GM12872 (cell line): Measurements from ENCODE around the gene HYDIN.

Source experiments
- TF ChIP-seq, protein P1 (sequence below): IDR thresholded peaks from 3 replicates; pipeline ENCODE4 v1.5.1; 2011; ENCODE audit warnings: low read depth, mild to moderate bottlenecking, low read length, moderate library complexity; ENCODE audit not compliant: insufficient read depth

HYDIN gene

DNA sequence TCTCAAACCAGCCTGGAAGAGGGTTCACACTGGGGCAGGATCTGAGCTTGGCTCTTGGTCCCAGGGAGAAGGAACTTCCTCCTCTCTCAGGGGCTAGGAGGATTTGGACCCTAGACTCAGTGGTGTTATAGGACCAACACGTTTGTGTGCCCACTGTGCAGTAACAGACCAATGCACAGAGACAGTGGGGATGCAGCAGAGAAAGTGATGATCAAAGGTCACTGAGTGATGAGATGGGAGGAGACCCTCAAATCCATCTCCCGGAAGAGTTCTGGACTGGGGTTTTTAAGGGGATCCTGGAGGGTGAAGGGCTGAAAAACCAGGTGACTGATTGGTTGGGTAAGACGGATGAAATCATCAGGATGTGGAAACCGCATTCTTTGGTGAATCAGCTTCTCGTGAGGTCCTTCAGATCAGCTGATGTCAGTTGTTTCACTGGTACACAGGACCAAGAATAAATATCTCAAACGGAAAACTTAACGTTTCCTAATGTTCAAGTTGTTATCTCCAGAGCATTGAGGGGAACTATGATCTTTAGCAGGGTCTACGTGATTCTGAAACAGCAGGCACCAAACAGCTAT lies 426.3 kb downstream of the HYDIN start:
- TF ChIP-seq, protein P1, sequence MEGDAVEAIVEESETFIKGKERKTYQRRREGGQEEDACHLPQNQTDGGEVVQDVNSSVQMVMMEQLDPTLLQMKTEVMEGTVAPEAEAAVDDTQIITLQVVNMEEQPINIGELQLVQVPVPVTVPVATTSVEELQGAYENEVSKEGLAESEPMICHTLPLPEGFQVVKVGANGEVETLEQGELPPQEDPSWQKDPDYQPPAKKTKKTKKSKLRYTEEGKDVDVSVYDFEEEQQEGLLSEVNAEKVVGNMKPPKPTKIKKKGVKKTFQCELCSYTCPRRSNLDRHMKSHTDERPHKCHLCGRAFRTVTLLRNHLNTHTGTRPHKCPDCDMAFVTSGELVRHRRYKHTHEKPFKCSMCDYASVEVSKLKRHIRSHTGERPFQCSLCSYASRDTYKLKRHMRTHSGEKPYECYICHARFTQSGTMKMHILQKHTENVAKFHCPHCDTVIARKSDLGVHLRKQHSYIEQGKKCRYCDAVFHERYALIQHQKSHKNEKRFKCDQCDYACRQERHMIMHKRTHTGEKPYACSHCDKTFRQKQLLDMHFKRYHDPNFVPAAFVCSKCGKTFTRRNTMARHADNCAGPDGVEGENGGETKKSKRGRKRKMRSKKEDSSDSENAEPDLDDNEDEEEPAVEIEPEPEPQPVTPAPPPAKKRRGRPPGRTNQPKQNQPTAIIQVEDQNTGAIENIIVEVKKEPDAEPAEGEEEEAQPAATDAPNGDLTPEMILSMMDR, result no peak

DNA sequence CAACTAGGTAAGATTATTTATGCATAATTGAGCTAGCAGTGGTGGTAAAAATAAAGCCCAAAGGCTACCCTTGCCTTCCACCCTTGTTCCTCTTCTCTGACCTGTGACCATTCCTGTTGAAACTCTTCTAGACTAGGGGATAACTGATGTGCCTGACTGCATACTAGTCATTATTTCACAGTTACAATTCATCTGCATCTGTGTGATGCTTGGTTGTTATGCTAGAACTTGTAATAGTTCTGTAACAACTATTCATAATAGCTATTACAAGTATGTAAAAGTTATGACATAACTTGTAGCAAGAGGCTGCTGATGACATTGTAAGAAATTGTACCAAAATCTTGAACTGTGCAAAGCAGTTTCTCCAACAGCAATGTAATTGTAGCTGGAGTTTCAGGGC lies 427.2 kb downstream of the HYDIN start:
- TF ChIP-seq, protein P1, result no peak

DNA sequence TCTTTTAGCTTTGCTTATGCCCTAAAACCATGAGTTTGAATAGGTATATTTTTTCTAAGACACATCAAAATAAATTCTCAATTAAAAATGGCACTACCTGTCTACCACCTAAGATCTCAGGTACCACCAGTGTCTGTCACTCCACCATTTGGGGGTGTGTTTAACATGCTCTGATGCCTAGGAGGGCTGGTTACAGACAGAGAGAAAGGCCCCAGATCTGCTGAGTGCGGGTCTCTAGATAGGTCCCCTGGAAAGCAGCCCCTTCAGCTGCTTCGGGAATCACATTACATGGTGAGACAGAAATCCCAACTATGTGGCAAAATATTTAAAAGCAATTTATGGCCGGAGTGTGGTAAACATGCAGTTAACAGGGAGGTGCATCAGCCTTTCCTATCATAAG lies 428.9 kb downstream of the HYDIN start:
- TF ChIP-seq, protein P1, result no peak

DNA sequence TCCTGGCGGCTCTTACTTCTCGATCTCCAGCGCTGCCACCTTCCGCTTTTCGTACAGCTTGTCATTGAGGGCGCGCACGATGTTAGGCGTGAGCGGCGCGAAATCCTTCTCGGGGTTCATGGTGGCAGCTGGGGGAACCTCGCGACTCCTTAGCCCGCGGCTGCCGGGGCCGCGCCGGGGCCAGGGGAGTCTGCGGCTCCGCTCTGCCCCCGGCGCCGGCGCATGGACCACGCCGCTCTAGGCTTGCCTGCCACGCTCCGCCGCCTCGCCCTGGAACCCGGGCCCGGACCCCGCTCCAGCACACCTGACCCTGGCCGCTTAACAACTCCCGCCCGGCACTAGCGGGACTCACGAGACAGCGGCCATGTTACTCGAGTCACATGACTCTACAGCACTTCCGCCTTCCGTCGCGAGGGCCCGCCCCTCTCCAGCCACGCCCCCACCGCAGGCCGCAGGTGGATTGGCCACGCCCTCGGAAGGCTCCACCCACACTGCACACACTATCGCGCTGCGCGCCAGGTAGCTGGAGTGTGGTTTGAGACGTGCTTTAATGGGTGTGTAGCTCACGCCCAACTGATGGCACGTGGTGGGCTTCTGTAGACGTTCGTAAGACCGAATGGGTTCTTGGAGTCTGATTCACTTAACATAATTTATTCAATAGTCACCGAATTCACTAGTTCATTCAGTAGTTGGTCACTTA lies 429.6 kb downstream of the HYDIN start, which contains the start of gene VAC14:
TSS of gene VAC14 (minus strand) at position 378 of the 700 bp plus-strand sequence. CDS start at position 120, 258 bp downstream.
- TF ChIP-seq, protein P1, result no peak

DNA sequence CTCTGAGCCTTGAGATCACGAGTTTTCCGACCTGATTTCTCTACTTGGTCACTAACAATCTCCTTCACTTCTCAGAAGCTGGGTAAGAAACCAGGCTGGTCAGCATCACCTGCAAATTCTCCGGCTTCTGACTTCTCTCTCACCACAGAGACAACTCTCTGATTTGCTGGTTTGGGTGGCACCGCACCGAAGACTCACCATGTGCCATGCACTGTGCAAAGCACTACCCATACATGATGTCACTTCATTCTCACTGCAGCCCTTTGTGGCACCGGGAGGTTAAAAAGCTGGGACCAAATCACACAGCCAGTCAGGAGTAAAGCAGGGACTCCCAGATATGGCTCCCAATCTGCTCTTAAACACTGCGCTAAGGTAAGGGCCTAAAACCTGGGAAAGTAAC lies 430.2 kb downstream of the HYDIN start:
- TF ChIP-seq, protein P1, result no peak

DNA sequence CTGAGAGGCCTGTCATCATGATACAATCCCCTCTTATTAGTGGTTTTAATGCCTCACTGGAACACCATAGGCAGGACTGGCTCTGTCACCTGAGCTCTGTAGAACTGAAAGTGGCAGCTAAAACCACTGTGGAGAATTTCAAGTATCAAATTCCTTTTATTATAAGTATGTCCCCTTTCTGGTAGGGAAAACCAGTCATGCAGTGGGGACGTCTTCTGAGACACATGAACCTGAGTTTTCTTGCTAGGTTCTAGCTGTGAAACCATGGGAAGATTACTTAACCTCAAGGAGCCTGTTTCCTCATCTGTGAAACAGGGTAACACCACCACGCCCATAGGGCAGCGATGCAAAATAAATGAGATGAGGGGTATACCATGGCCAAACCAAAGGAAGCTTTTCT lies 434.2 kb downstream of the HYDIN start:
- TF ChIP-seq, protein P1, result no peak

DNA sequence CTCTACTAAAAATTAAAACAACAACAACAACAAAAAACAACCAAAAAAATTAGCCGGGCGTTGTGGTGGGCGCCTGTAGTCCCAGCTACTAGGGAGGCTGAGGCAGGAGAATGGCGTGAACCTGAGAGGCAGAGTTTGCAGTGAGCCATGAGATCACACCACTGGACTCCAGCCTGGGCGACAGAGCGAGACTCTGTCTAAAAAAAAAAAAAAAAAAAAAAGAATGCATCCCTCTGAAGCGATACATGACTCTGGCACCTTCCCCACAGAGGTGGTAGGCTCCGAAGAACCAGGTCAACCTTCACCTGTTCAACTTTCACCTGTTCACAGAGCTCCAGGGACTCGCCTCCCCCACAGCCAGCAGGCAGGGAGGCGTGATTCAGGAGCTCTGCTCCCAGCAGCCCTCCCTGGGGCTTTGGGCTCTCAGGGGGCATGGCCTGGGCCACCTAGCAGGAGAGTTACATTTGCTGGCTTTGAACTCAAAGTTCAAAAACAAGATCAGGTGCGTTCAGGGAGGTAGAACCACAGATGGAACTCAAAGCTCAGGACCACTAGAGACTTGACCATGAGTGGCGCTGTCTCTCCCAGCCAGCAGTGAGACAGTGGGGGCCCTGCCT lies 435.1 kb downstream of the HYDIN start:
- TF ChIP-seq, protein P1, result no peak
